Hepatocyte (in vitro differentiated cells): ENCODE measurements around the gene QTRT2. TPM values are rescaled to one million over a fixed set of nuclear protein-coding genes. Genes with fewer than 3 reads are reported as not detected.

Experiments used
- DNase-seq: peaks from one replicate; pipeline ENCODE4 v3.0.0-alpha.2; 2016; ENCODE audit warnings: low spot score
- H2AFZ ChIP-seq: fragments of 200-600 bp; sonication (generic); 2 replicates; pipeline ENCODE4 v1.6.0; 2016; ENCODE audit warnings: antibody characterized with exemption, mild to moderate bottlenecking
- H3K27ac ChIP-seq: fragments of 200-600 bp; sonication (generic); 2 replicates; pipeline ENCODE4 v1.5.1; 2016; ENCODE audit warnings: mild to moderate bottlenecking
- H3K27me3 ChIP-seq: fragments of 200-600 bp; sonication (generic); 2 replicates; pipeline ENCODE4 v1.6.1; 2016
- H3K36me3 ChIP-seq: fragments of 200-600 bp; sonication (generic); replicated peaks from 2 replicates; pipeline ENCODE4 v1.5.1; 2016; ENCODE audit warnings: low read depth; ENCODE audit not compliant: insufficient read depth
- H3K4me1 ChIP-seq: fragments of 200-600 bp; sonication (generic); 2 replicates; pipeline ENCODE4 v1.5.1; 2016; ENCODE audit warnings: mild to moderate bottlenecking, moderate library complexity; ENCODE audit not compliant: insufficient read depth
- H3K4me2 ChIP-seq: fragments of 200-600 bp; sonication (generic); 2 replicates; pipeline ENCODE4 v1.6.0; 2016
- H3K4me3 ChIP-seq: fragments of 200-600 bp; sonication (generic); 2 replicates; pipeline ENCODE4 v1.5.1; 2016; ENCODE audit warnings: mild to moderate bottlenecking
- H3K79me2 ChIP-seq: fragments of 200-600 bp; sonication (generic); 2 replicates; pipeline ENCODE4 v1.6.0; 2017; ENCODE audit warnings: mild to moderate bottlenecking
- H3K9me2 ChIP-seq: fragments of 200-600 bp; sonication (generic); replicated peaks from 2 replicates; pipeline ENCODE4 v1.6.0; 2017; ENCODE audit warnings: mild to moderate bottlenecking; ENCODE audit not compliant: insufficient read depth
- H3K9me3 ChIP-seq: fragments of 200-600 bp; sonication (generic); 2 replicates; pipeline ENCODE4 v1.5.1; 2016; ENCODE audit warnings: low read depth, mild to moderate bottlenecking
- H4K20me1 ChIP-seq: fragments of 200-600 bp; sonication (generic); 2 replicates; pipeline ENCODE4 v1.6.0; 2016; ENCODE audit warnings: mild to moderate bottlenecking; ENCODE audit not compliant: insufficient read depth, poor library complexity, severe bottlenecking
- EZH2 ChIP-seq: fragments of 200-600 bp; sonication (generic); IDR thresholded peaks from 2 replicates; pipeline ENCODE4 v1.6.1; 2016; ENCODE audit warnings: antibody characterized with exemption, mild to moderate bottlenecking, borderline replicate concordance
- EZH2phosphoT487 ChIP-seq: fragments of 200-600 bp; sonication (generic); IDR thresholded peaks from one replicate; pipeline ENCODE4 v1.6.1; 2018; ENCODE audit warnings: antibody characterized with exemption, mild to moderate bottlenecking, low read depth, moderate library complexity; ENCODE audit not compliant: unreplicated experiment, severe bottlenecking
- WGBS: methylation state at CpG from one replicate; pipeline ENCODE4 v1.1.6; 2016; ENCODE audit warnings: low lambda C conversion rate; ENCODE audit errors: missing lambda C conversion rate; 5-methylcytosine and 5-hydroxymethylcytosine counted together
- polyA plus RNA-seq: library from polyadenylated mRNA; unstranded; fragments of >200 nt; fragmentation: Nextera tagmentation; extraction: Ambion mirVana; gene quantifications from 2 replicates; pipeline ENCODE4 v1.2.1, GENCODE V29; 2016
- total RNA-seq: library from RNA; depleted of rRNA; stranded (reverse); fragments of >200 nt; gene quantifications from 2 replicates; pipeline ENCODE4 v1.2.3, GENCODE V29; 2014
- TF ChIP-seq, protein P1 (sequence below): fragments of 200-600 bp; sonication (generic); IDR thresholded peaks from 2 replicates; pipeline ENCODE4 v1.5.1; 2016; ENCODE audit warnings: antibody characterized with exemption, mild to moderate bottlenecking; ENCODE audit not compliant: poor library complexity

QTRT2 gene
- total and polyA plus RNA-seq, 2 experiments from 2014 or later: 7.8 to 18.3 TPM

DNA sequence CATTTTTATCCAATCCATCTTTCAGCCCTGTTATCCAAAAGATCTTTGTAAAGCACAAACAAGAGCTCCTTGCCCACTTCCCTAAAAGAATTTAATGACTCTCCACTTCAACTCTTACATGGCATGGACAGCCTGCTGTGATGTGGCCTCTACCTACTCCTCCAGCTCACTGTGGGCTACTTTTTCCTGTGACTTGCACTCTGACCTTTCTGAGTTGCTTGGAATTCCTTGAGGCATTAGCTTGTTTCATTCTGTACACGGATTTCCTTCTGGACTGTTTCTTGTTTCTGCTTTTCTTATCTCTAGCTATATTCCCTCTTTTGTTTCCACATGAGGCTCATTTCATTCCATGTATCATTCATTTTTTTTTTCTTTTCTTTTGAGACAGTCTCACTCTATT lies 15.2 kb downstream of the QTRT2 start:
- Histone ChIP-seq H3K79me2 (no peaks in the 10 kb centered on the region), H3K9me2 (no peaks in the 10 kb centered on the region), H3K4me2 (no peak overlapping the region), H3K4me3 (no peak overlapping the region), H3K27me3 (no peaks in the 10 kb centered on the region), H3K36me3 (no peaks in the 10 kb centered on the region), H2AFZ (no peak overlapping the region), H3K9me3 (no peaks in the 10 kb centered on the region), H3K27ac (no peak overlapping the region), H4K20me1 (no peaks in the 10 kb centered on the region), H3K4me1 (no peaks in the 10 kb centered on the region)
- no peak for DNase-seq
- TF ChIP-seq, protein P1, sequence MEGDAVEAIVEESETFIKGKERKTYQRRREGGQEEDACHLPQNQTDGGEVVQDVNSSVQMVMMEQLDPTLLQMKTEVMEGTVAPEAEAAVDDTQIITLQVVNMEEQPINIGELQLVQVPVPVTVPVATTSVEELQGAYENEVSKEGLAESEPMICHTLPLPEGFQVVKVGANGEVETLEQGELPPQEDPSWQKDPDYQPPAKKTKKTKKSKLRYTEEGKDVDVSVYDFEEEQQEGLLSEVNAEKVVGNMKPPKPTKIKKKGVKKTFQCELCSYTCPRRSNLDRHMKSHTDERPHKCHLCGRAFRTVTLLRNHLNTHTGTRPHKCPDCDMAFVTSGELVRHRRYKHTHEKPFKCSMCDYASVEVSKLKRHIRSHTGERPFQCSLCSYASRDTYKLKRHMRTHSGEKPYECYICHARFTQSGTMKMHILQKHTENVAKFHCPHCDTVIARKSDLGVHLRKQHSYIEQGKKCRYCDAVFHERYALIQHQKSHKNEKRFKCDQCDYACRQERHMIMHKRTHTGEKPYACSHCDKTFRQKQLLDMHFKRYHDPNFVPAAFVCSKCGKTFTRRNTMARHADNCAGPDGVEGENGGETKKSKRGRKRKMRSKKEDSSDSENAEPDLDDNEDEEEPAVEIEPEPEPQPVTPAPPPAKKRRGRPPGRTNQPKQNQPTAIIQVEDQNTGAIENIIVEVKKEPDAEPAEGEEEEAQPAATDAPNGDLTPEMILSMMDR: no peak
- TF ChIP-seq EZH2phosphoT487 (no peak), EZH2 (no peak)
- 75% methylated on average over 1 of the region's 1 CpG for WGBS

DNA sequence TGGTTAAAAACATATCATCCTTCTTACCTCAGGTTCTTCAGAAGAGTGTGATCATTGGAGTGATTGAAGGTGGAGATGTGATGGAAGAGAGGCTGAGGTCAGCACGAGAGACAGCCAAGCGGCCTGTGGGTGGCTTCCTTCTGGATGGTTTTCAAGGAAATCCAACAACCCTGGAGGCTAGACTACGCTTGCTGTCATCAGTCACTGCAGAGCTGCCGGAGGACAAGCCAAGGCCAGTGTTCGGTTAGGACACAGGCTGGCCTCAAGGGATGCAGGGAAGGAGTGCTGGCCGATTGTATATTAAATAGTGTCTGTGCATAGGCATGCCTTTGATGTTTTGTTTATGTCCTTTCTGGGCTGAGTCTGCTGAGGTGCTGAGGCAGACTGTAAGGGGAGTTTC lies 20.2 kb downstream of the QTRT2 start:
- H3K27me3 ChIP-seq: no peaks in the 10 kb centered on the region
- TF ChIP-seq, protein P1: no peak
- TF ChIP-seq EZH2 (no peak), EZH2phosphoT487 (no peak)
- no peaks in the 10 kb centered on the region for H3K9me3 ChIP-seq
- no peak for DNase-seq
- H4K20me1 ChIP-seq: no peaks in the 10 kb centered on the region
- H2AFZ ChIP-seq: no peak overlapping the region
- no peak overlapping the region for H3K4me3 ChIP-seq
- no peaks in the 10 kb centered on the region for H3K4me1 ChIP-seq
- H3K9me2 ChIP-seq: no peaks in the 10 kb centered on the region
- H3K4me2 ChIP-seq: no peak overlapping the region
- no peak overlapping the region for H3K27ac ChIP-seq
- no peaks in the 10 kb centered on the region for H3K79me2 ChIP-seq
- no peaks in the 10 kb centered on the region for H3K36me3 ChIP-seq
- WGBS: 95% methylated on average over 6 of the region's 6 CpGs

DNA sequence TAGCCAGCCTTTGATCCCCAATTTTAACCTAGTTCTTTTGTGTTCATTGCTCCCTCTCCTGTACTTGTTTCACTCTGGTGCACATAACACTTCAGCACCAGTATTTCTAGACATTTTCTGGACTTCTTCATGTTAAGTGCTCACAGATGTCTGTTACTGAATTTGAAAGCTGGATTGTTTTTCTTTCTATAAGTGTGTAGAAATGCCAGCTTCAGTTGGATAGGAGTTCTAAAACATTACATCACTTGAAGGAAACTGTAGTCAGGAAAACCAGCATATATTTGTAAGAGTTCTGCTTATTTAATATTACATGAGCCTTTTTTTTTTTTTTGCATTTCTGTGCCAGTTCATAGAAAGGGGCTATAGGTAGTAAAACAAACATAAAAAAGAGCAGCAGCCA lies 21.6 kb downstream of the QTRT2 start:
- TF ChIP-seq EZH2phosphoT487: no peak
- no peak for TF ChIP-seq EZH2
- TF ChIP-seq, protein P1: no peak
- H3K4me2 ChIP-seq: no peak overlapping the region
- H3K27ac ChIP-seq: peak overlapping the region; percentile 4
- H3K4me3 ChIP-seq: no peak overlapping the region
- no peak for DNase-seq
- no peaks in the 10 kb centered on the region for H3K27me3 ChIP-seq
- H3K79me2 ChIP-seq: no peaks in the 10 kb centered on the region
- H4K20me1 ChIP-seq: no peaks in the 10 kb centered on the region
- H3K9me3 ChIP-seq: no peaks in the 10 kb centered on the region
- no peaks in the 10 kb centered on the region for H3K36me3 ChIP-seq
- H3K4me1 ChIP-seq: no peaks in the 10 kb centered on the region
- H2AFZ ChIP-seq: no peak overlapping the region
- no peaks in the 10 kb centered on the region for H3K9me2 ChIP-seq

DNA sequence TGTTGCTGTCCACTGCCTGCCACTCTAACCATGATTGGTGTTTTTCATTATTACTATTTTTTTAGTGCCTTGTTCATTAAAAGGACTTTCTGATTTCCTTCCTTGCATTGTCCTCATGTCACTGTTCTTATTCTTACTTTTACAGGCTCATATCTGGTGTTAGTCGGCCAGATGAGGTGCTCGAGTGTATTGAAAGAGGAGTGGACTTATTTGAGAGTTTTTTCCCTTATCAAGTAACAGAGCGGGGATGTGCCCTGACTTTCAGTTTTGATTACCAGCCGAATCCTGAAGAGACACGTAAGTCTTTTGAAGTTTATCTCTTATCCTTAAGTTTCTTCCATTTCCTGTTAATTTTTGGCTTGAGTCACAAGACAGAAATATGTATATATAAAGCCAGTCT lies 23.2 kb downstream of the QTRT2 start:
- H4K20me1 ChIP-seq: no peaks in the 10 kb centered on the region
- no peaks in the 10 kb centered on the region for H3K9me3 ChIP-seq
- H2AFZ ChIP-seq: no peak overlapping the region
- no peak for DNase-seq
- WGBS: 67% methylated on average over 5 of the region's 5 CpGs
- TF ChIP-seq, protein P1: no peak
- no peak for TF ChIP-seq EZH2phosphoT487
- TF ChIP-seq EZH2: no peak
- no peaks in the 10 kb centered on the region for H3K4me1 ChIP-seq
- H3K9me2 ChIP-seq: no peaks in the 10 kb centered on the region
- no peaks in the 10 kb centered on the region for H3K79me2 ChIP-seq
- H3K4me3 ChIP-seq: no peak overlapping the region
- H3K36me3 ChIP-seq: no peaks in the 10 kb centered on the region
- H3K27ac ChIP-seq: no peak overlapping the region
- H3K4me2 ChIP-seq: no peak overlapping the region
- no peaks in the 10 kb centered on the region for H3K27me3 ChIP-seq
